H1 (cell line): ENCODE measurements around the gene GPR141. TPM values are rescaled to one million over a fixed set of nuclear protein-coding genes. Genes with fewer than 3 reads are reported as not detected.

Experiments
- CTCF ChIA-PET: fragments of 300-600 bp; sonication (Branson Sonifier 250); formaldehyde crosslinking; loops from one replicate; lab custom pipeline; 2021; ENCODE audit not compliant: partially characterized antibody; lab: Charles Lee
- POLR2A ChIA-PET: fragments of 300-600 bp; sonication (Branson Sonifier 250); formaldehyde crosslinking; loops from one replicate; lab custom pipeline; 2021; ENCODE audit warnings: inconsistent platforms; ENCODE audit not compliant: partially characterized antibody; lab: Charles Lee
- DNase-seq, 2 experiments: peaks; one replicate each; pipeline versions ENCODE4 v3.0.0 to v3.0.0-alpha.2; 2010 to 2022; ENCODE audit warnings: low spot score in 2 of 2, low read depth in 1 of 2, mixed read lengths in 1 of 2
- FAIRE-seq: peaks from 2 replicates; lab custom pipeline; 2011; peaks lifted over from hg19 to GRCh38; lab: Jason Lieb, UNC
- H2AFZ ChIP-seq: 2 replicates; pipeline ENCODE4 v1.8.1; 2012; ENCODE audit warnings: low read length, inconsistent platforms
- H2AK5ac ChIP-seq: 2 replicates; pipeline ENCODE4 v1.6.1; 2013; ENCODE audit warnings: low read depth, low read length
- H2BK120ac ChIP-seq: replicated peaks from 2 replicates; pipeline ENCODE3; 2013; ENCODE audit warnings: low read depth, low read length, inconsistent platforms
- H2BK12ac ChIP-seq: 2 replicates; pipeline ENCODE4 v1.6.1; 2013; ENCODE audit warnings: low read depth, low read length
- H2BK15ac ChIP-seq: 2 replicates; pipeline ENCODE4 v1.6.1; 2013; ENCODE audit warnings: low read length
- H2BK20ac ChIP-seq: 2 replicates; pipeline ENCODE4 v1.6.1; 2013; ENCODE audit warnings: low read length
- H2BK5ac ChIP-seq: 2 replicates; pipeline ENCODE4 v1.6.1; 2013; ENCODE audit warnings: low read depth, low read length
- H3K14ac ChIP-seq: 2 replicates; pipeline ENCODE4 v1.6.1; 2013; ENCODE audit warnings: inconsistent platforms; ENCODE audit not compliant: insufficient read length
- H3K18ac ChIP-seq: 2 replicates; pipeline ENCODE4 v1.6.1; 2013; ENCODE audit warnings: low read length; ENCODE audit errors: extremely low read depth
- H3K23ac ChIP-seq: 2 replicates; pipeline ENCODE4 v1.6.1; 2013; ENCODE audit warnings: inconsistent platforms; ENCODE audit not compliant: insufficient read length
- H3K23me2 ChIP-seq: 2 replicates; pipeline ENCODE4 v1.6.1; 2013; ENCODE audit warnings: low read depth, low read length
- H3K27ac ChIP-seq: 2 replicates; pipeline ENCODE4 v1.6.1; 2011; ENCODE audit warnings: low read depth, low read length, inconsistent platforms
- H3K27me3 ChIP-seq, 4 experiments: replicated peaks in 1 of 4; 1 replicate in 1 of 4; 2 replicates in 3 of 4; pipeline versions ENCODE4 v1.6.1 to v1.8.1; 2011 to 2013; ENCODE audit warnings: low read length in 3 of 4, mild to moderate bottlenecking in 3 of 4, inconsistent platforms in 2 of 4, mixed read lengths in 2 of 4, moderate library complexity in 1 of 4; ENCODE audit not compliant: control insufficient read depth in 3 of 4, insufficient read depth in 3 of 4; ENCODE audit errors: extremely low read depth in 1 of 4
- H3K36me3 ChIP-seq, 4 experiments: 2 replicates each; pipeline versions ENCODE4 v1.6.1 to v1.8.1; 2011 to 2013; ENCODE audit warnings: mild to moderate bottlenecking in 4 of 4, low read length in 3 of 4, moderate library complexity in 2 of 4, control low read depth in 1 of 4, inconsistent platforms in 1 of 4; ENCODE audit not compliant: insufficient read depth in 4 of 4, control insufficient read depth in 2 of 4
- H3K4ac ChIP-seq: replicated peaks from 2 replicates; pipeline ENCODE3; 2013; ENCODE audit warnings: low read length, low read depth, mixed read lengths, inconsistent platforms; ENCODE audit not compliant: insufficient read length
- H3K4me1 ChIP-seq, 4 experiments: replicated peaks in 1 of 4; 1 replicate in 1 of 4; 2 replicates in 3 of 4; pipeline versions ENCODE4 v1.6.1 to v1.8.1; 2011 to 2013; ENCODE audit warnings: low read length in 3 of 4, inconsistent platforms in 2 of 4, mixed read lengths in 1 of 4; ENCODE audit not compliant: insufficient read depth in 4 of 4, control insufficient read depth in 3 of 4
- H3K4me2 ChIP-seq, 2 experiments: 2 replicates each; pipeline versions ENCODE4 v1.6.1 to v1.8.1; 2011 to 2013; ENCODE audit warnings: low read depth in 2 of 2, low read length in 2 of 2, control low read depth in 1 of 2, inconsistent platforms in 1 of 2, mild to moderate bottlenecking in 1 of 2; ENCODE audit not compliant: insufficient read depth in 1 of 2
- H3K4me3 ChIP-seq, 4 experiments: fragments of 200-600, 300-600 bp in 1 of 4; sonication (generic), shearing (Covaris generic), sonication (Bioruptor Twin) in 1 of 4; 2 replicates each; pipeline versions ENCODE4 v1.5.1 to v1.8.1; 2011 to 2016; ENCODE audit warnings: low read length in 4 of 4, low read depth in 3 of 4, control low read depth in 2 of 4, inconsistent platforms in 2 of 4, mild to moderate bottlenecking in 2 of 4, mixed read lengths in 1 of 4, moderate library complexity in 1 of 4; ENCODE audit not compliant: insufficient read depth in 2 of 4; ENCODE audit errors: extremely low read depth in 1 of 4
- H3K56ac ChIP-seq: replicated peaks from 2 replicates; pipeline ENCODE3; 2013; ENCODE audit warnings: low read depth, mild to moderate bottlenecking, mixed read lengths, low read length, inconsistent platforms; ENCODE audit not compliant: insufficient read length
- H3K79me1 ChIP-seq: 2 replicates; pipeline ENCODE4 v1.6.1; 2013; ENCODE audit warnings: low read depth, low read length, control low read depth
- H3K79me2 ChIP-seq, 2 experiments: 2 replicates each; pipeline versions ENCODE4 v1.6.1 to v1.8.1; 2012 to 2013; ENCODE audit warnings: low read length in 2 of 2, mild to moderate bottlenecking in 2 of 2, inconsistent platforms in 1 of 2; ENCODE audit not compliant: insufficient read depth in 2 of 2, control insufficient read depth in 1 of 2
- H3K9ac ChIP-seq, 4 experiments: replicated peaks in 1 of 4; 1 replicate in 1 of 4; 2 replicates in 3 of 4; pipeline versions ENCODE4 v1.6.1 to v1.8.1; 2011 to 2013; ENCODE audit warnings: low read depth in 3 of 4, low read length in 3 of 4, control low read depth in 2 of 4, mild to moderate bottlenecking in 2 of 4, moderate library complexity in 2 of 4, inconsistent platforms in 1 of 4; ENCODE audit errors: extremely low read depth in 1 of 4
- H3K9me3 ChIP-seq, 2 experiments: 2 replicates each; pipeline versions ENCODE4 v1.6.1 to v1.8.1; 2012 to 2013; ENCODE audit warnings: mild to moderate bottlenecking in 2 of 2, moderate library complexity in 2 of 2, control low read depth in 1 of 2, inconsistent platforms in 1 of 2, low read depth in 1 of 2, low read length in 1 of 2, mixed read lengths in 1 of 2; ENCODE audit not compliant: insufficient read depth in 2 of 2
- H4K20me1 ChIP-seq, 2 experiments: replicated peaks in 1 of 2; 2 replicates each; pipeline versions ENCODE3 to v1.8.1; 2011 to 2013; ENCODE audit warnings: inconsistent platforms in 2 of 2, low read length in 2 of 2, mild to moderate bottlenecking in 1 of 2; ENCODE audit not compliant: insufficient read depth in 2 of 2, control insufficient read depth in 1 of 2
- H4K5ac ChIP-seq: 2 replicates; pipeline ENCODE4 v1.6.1; 2013; ENCODE audit warnings: low read length, low read depth, mixed read lengths, inconsistent platforms; ENCODE audit not compliant: insufficient read length
- H4K8ac ChIP-seq: 2 replicates; pipeline ENCODE4 v1.8.0; 2013; ENCODE audit warnings: mild to moderate bottlenecking, moderate library complexity, low read length, inconsistent platforms; ENCODE audit not compliant: insufficient read depth; ENCODE audit errors: extremely low read depth
- H4K91ac ChIP-seq: replicated peaks from 2 replicates; pipeline ENCODE3; 2013; ENCODE audit warnings: low read length, mixed read lengths, inconsistent platforms; ENCODE audit not compliant: insufficient read length
- CEBPB ChIP-seq: IDR thresholded peaks from 2 replicates; pipeline ENCODE4 v1.6.1; 2012; ENCODE audit warnings: low read depth, low read length
- EGR1 ChIP-seq: IDR thresholded peaks from 2 replicates; pipeline ENCODE4 v1.6.1; 2011; ENCODE audit warnings: low read depth, low read length, borderline replicate concordance
- GTF2F1 ChIP-seq: IDR thresholded peaks from 2 replicates; pipeline ENCODE4 v1.6.1; 2012; ENCODE audit warnings: low read depth, low read length, improper control_type of control experiment, borderline replicate concordance
- NANOG ChIP-seq: IDR thresholded peaks from 2 replicates; pipeline ENCODE4 v1.6.1; 2011; ENCODE audit warnings: low read length, low read depth, mild to moderate bottlenecking, inconsistent platforms; ENCODE audit not compliant: insufficient read depth, poor library complexity, severe bottlenecking
- RAD21 ChIP-seq, 2 experiments: IDR thresholded peaks in 1 of 2; conservative IDR thresholded peaks in 1 of 2; 2 replicates each; pipeline ENCODE4 v1.6.1; 2011; ENCODE audit warnings: low read depth in 2 of 2, low read length in 2 of 2, improper control_type of control experiment in 1 of 2, inconsistent platforms in 1 of 2, mild to moderate bottlenecking in 1 of 2, moderate library complexity in 1 of 2
- SUZ12 ChIP-seq: fragments of 200-600 bp; sonication (generic); IDR thresholded peaks from 2 replicates; pipeline ENCODE4 v1.6.1; 2012; ENCODE audit warnings: mild to moderate bottlenecking, inconsistent platforms, low read length, moderate library complexity, mixed read lengths
- WGBS, 2 experiments: shearing (Covaris generic) in 1 of 2; methylation state at CpG; one replicate each; pipeline versions ENCODE4 v1.1.6 to v1.1.7; 2013 to 2015; ENCODE audit warnings: low lambda C conversion rate in 2 of 2, mixed read lengths in 2 of 2, inconsistent platforms in 1 of 2, low coverage in 1 of 2, missing lambda C conversion rate in 1 of 2; ENCODE audit not compliant: insufficient replicate concordance in 2 of 2, insufficient coverage in 1 of 2, insufficient read length in 1 of 2; ENCODE audit errors: extremely low coverage in 1 of 2, missing lambda C conversion rate in 1 of 2; 5-methylcytosine and 5-hydroxymethylcytosine counted together
- polyA plus RNA-seq, 7 experiments: library from polyadenylated mRNA; depleted of rRNA in 3 of 7; stranded (reverse) in 5 of 7; unstranded in 2 of 7; fragments of >200 nt in 5 of 7; fragments of 200-250 nt in 2 of 7; gene quantifications; 1 replicate in 5 of 7; 2 replicates in 1 of 7; 4 replicates in 1 of 7; pipeline versions ENCODE4 v1.2.1 to v1.2.3, GENCODE V29; 2011 to 2013; ENCODE audit warnings: missing spikeins in 2 of 7, mixed read lengths in 2 of 7
- total RNA-seq: library from RNA; stranded (reverse); fragmentation: NEBNext Ultra II Directional; extraction: Animal tissue kit (Norgen Biotek cat#: 25700); gene quantifications from 2 replicates; pipeline ENCODE4 v1.2.1, GENCODE V29; 2021
- TF ChIP-seq, protein P1 (sequence below), 3 experiments: IDR thresholded peaks; 1 replicate in 2 of 3; 2 replicates in 1 of 3; pipeline versions ENCODE4 v1.5.1 to v1.6.1; 2011; ENCODE audit warnings: low read length in 3 of 3, mild to moderate bottlenecking in 3 of 3, inconsistent platforms in 2 of 3, low read depth in 1 of 3, moderate library complexity in 1 of 3; ENCODE audit not compliant: insufficient read depth in 1 of 3; ENCODE audit errors: control extremely low read depth in 1 of 3

GPR141 gene
- total and polyA plus RNA-seq, 2 of the 8 experiments (the other 6 are each of a cell fraction or from before 2014, with no cell fraction given): 0.45 to 1.0 TPM

DNA sequence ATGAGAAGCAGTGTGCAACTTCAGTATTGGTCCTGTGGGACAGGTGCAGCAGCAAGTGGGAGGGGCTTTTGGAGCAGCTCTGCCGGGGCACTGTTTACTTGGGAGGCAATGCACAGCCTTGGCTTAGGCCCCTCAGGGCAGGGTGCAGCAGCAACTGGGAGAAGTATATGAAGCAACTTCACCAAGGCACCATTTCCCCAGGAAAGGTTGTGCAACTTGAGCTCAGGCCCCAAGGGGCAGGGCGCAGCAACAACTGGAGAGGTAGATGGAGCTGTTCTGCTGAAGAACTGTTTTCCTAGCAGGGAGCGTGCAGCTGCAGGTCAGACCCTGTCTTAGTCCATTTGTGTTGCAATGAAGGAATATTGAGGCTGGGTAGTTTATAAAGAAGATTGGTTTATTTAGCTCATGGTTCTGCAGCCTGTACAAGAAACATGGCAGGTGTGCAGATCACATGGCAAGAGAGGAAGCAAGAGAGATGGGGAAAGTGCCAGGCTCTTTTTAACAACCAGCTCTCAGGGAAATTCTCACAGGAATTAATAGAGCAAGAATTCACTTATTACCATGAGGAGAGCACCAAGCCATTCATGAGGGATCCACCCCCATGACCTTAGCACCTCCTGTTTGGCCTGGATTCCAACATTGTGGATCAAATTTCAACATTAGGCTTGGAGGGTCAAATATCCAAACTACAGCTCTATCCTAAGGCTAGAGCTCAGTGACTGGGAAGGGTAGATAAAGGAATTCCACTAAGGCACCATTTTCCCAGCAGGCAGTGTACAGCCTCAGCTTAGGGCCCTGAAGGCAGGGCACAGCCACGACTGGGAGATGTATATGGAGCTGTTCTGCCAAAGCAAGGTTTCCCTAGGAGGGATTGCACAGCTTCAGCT lies 10.9 kb downstream of the GPR141 start:
- Histone ChIP-seq H2BK20ac (no peak overlapping the region), H3K36me3 (no peaks in the 10 kb centered on the region), H2BK12ac (no peak overlapping the region), H3K14ac (no peak overlapping the region), H3K23me2 (no peaks in the 10 kb centered on the region; the same call in 1 of the 2 replicates), H3K79me2 (no peaks in the 10 kb centered on the region), H4K8ac (no peak overlapping the region), H2AK5ac (no peak overlapping the region), H3K23ac (no peak overlapping the region), H2AFZ (no peak overlapping the region), H3K27me3 (no peaks in the 10 kb centered on the region), H3K9me3 (no peaks in the 10 kb centered on the region), H3K4me1 (peaks cover 0 to 10% (median 6%) of the 10 kb centered on the region in 4 experiments; a peak in 5 of 7 replicates), H4K20me1 (no peaks in the 10 kb centered on the region), H3K9ac (no peak overlapping the region), H3K4me3 (no peak overlapping the region), H3K79me1 (no peaks in the 10 kb centered on the region), H3K4ac (no peak overlapping the region), H3K4me2 (peak overlapping the region in 1 of 2 experiments; percentile 43; a peak in 2 of 4 replicates), H2BK15ac (peak overlapping the region; percentile 88; the same call in 1 of the 2 replicates), H2BK120ac (no peak overlapping the region), H3K18ac (no peak overlapping the region), H2BK5ac (0 out of 2 replicates have a peak overlapping the region, but pooled peaks have one; percentile 66), H4K5ac (no peak overlapping the region), H4K91ac (no peak overlapping the region), H3K56ac (no peak overlapping the region), H3K27ac (no peak overlapping the region)
- no peak for FAIRE-seq
- POLR2A ChIA-PET: interaction anchor here (0.7 kb wide), 1 partner anchor 272 kb away, joined by 3 read pairs; no protein-coding TSS in a partner anchor
- WGBS, 2 experiments: 88% methylated on average over 4 of the region's 4 CpGs; no CpG with 5 or more reads in 1 of the 2 experiments
- no peak for DNase-seq
- CTCF ChIA-PET: interaction anchor here (0.5 to 3.1 kb wide), 19 partner anchors 11 to 1170 kb away, joined by 3 to 16 read pairs (median 4); partner anchors contain the start of gene GPR141
- no peak for TF ChIP-seq GTF2F1
- TF ChIP-seq, protein P1, sequence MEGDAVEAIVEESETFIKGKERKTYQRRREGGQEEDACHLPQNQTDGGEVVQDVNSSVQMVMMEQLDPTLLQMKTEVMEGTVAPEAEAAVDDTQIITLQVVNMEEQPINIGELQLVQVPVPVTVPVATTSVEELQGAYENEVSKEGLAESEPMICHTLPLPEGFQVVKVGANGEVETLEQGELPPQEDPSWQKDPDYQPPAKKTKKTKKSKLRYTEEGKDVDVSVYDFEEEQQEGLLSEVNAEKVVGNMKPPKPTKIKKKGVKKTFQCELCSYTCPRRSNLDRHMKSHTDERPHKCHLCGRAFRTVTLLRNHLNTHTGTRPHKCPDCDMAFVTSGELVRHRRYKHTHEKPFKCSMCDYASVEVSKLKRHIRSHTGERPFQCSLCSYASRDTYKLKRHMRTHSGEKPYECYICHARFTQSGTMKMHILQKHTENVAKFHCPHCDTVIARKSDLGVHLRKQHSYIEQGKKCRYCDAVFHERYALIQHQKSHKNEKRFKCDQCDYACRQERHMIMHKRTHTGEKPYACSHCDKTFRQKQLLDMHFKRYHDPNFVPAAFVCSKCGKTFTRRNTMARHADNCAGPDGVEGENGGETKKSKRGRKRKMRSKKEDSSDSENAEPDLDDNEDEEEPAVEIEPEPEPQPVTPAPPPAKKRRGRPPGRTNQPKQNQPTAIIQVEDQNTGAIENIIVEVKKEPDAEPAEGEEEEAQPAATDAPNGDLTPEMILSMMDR (IDR thresholded peaks at IDR 0.05; ENCODE audit: control extremely low read depth in 1 of 3, insufficient read depth in 1 of 3, low read depth in 1 of 3, low read length in 3 of 3): peak in 2 of 3 experiments; percentile 10 to 14; a peak in 2 of 4 replicates
- no peak for TF ChIP-seq EGR1
- no peak for TF ChIP-seq NANOG
- no peak for TF ChIP-seq SUZ12
- peak; percentile 73 for TF ChIP-seq CEBPB
- TF ChIP-seq RAD21 (IDR thresholded peaks at IDR 0.05 in 1 of 2, conservative IDR thresholded peaks at IDR 0.05 in 1 of 2; ENCODE audit: low read depth in 2 of 2, low read length in 2 of 2): peak; percentile 2 to 22; a peak in 1 of 4 replicates
